Hepatocyte (in vitro differentiated cells): ENCODE measurements around the gene FAM241A. TPM values are rescaled to one million over a fixed set of nuclear protein-coding genes. Genes with fewer than 3 reads are reported as not detected.
A peak's percentile ranks its signal among the peaks of the same experiment; 100 is the strongest.

Experiments used
- DNase-seq: peaks from one replicate; pipeline ENCODE4 v3.0.0-alpha.2; 2016; ENCODE audit warnings: low spot score
- H2AFZ ChIP-seq: fragments of 200-600 bp; sonication (generic); 2 replicates; pipeline ENCODE4 v1.6.0; 2016; ENCODE audit warnings: antibody characterized with exemption, mild to moderate bottlenecking
- H3K27ac ChIP-seq: fragments of 200-600 bp; sonication (generic); 2 replicates; pipeline ENCODE4 v1.5.1; 2016; ENCODE audit warnings: mild to moderate bottlenecking
- H3K27me3 ChIP-seq: fragments of 200-600 bp; sonication (generic); 2 replicates; pipeline ENCODE4 v1.6.1; 2016
- H3K36me3 ChIP-seq: fragments of 200-600 bp; sonication (generic); replicated peaks from 2 replicates; pipeline ENCODE4 v1.5.1; 2016; ENCODE audit warnings: low read depth; ENCODE audit not compliant: insufficient read depth
- H3K4me1 ChIP-seq: fragments of 200-600 bp; sonication (generic); 2 replicates; pipeline ENCODE4 v1.5.1; 2016; ENCODE audit warnings: mild to moderate bottlenecking, moderate library complexity; ENCODE audit not compliant: insufficient read depth
- H3K4me2 ChIP-seq: fragments of 200-600 bp; sonication (generic); 2 replicates; pipeline ENCODE4 v1.6.0; 2016
- H3K4me3 ChIP-seq: fragments of 200-600 bp; sonication (generic); 2 replicates; pipeline ENCODE4 v1.5.1; 2016; ENCODE audit warnings: mild to moderate bottlenecking
- H3K79me2 ChIP-seq: fragments of 200-600 bp; sonication (generic); 2 replicates; pipeline ENCODE4 v1.6.0; 2017; ENCODE audit warnings: mild to moderate bottlenecking
- H3K9me2 ChIP-seq: fragments of 200-600 bp; sonication (generic); replicated peaks from 2 replicates; pipeline ENCODE4 v1.6.0; 2017; ENCODE audit warnings: mild to moderate bottlenecking; ENCODE audit not compliant: insufficient read depth
- H3K9me3 ChIP-seq: fragments of 200-600 bp; sonication (generic); 2 replicates; pipeline ENCODE4 v1.5.1; 2016; ENCODE audit warnings: low read depth, mild to moderate bottlenecking
- H4K20me1 ChIP-seq: fragments of 200-600 bp; sonication (generic); 2 replicates; pipeline ENCODE4 v1.6.0; 2016; ENCODE audit warnings: mild to moderate bottlenecking; ENCODE audit not compliant: insufficient read depth, poor library complexity, severe bottlenecking
- CTCF ChIP-seq: fragments of 200-600 bp; sonication (generic); IDR thresholded peaks from 2 replicates; pipeline ENCODE4 v1.5.1; 2016; ENCODE audit warnings: antibody characterized with exemption, mild to moderate bottlenecking; ENCODE audit not compliant: poor library complexity
- EZH2 ChIP-seq: fragments of 200-600 bp; sonication (generic); IDR thresholded peaks from 2 replicates; pipeline ENCODE4 v1.6.1; 2016; ENCODE audit warnings: antibody characterized with exemption, mild to moderate bottlenecking, borderline replicate concordance
- EZH2phosphoT487 ChIP-seq: fragments of 200-600 bp; sonication (generic); IDR thresholded peaks from one replicate; pipeline ENCODE4 v1.6.1; 2018; ENCODE audit warnings: antibody characterized with exemption, mild to moderate bottlenecking, low read depth, moderate library complexity; ENCODE audit not compliant: unreplicated experiment, severe bottlenecking
- WGBS: methylation state at CpG from one replicate; pipeline ENCODE4 v1.1.6; 2016; ENCODE audit warnings: low lambda C conversion rate; ENCODE audit errors: missing lambda C conversion rate; 5-methylcytosine and 5-hydroxymethylcytosine counted together
- polyA plus RNA-seq: library from polyadenylated mRNA; unstranded; fragments of >200 nt; fragmentation: Nextera tagmentation; extraction: Ambion mirVana; gene quantifications from 2 replicates; pipeline ENCODE4 v1.2.1, GENCODE V29; 2016
- total RNA-seq: library from RNA; depleted of rRNA; stranded (reverse); fragments of >200 nt; gene quantifications from 2 replicates; pipeline ENCODE4 v1.2.3, GENCODE V29; 2014

The FAM241A gene
- total and polyA plus RNA-seq, 2 experiments from 2014 or later, result 2.3 to 3.2 TPM

- Histone ChIP-seq H3K36me3 (no peaks in the 10 kb centered on the region), H3K4me2 (peak overlapping the region; percentile 28), H4K20me1 (no peaks in the 10 kb centered on the region), H3K4me3 (no peak overlapping the region), H3K27ac (peak overlapping the region; percentile 94), H3K9me3 (no peaks in the 10 kb centered on the region), H3K4me1 (peaks cover 29% of the 10 kb centered on the region), H3K27me3 (no peaks in the 10 kb centered on the region), H3K9me2 (no peaks in the 10 kb centered on the region), H3K79me2 (no peaks in the 10 kb centered on the region), H2AFZ (no peak overlapping the region)
- DNase-seq, result no peak
- TF ChIP-seq EZH2 (no peak), CTCF (no peak), EZH2phosphoT487 (no peak)
These were observed 31.4 kb upstream of the FAM241A start for GRCh38 chr4:112113864-112114263.

- Histone ChIP-seq H3K36me3 (no peaks in the 10 kb centered on the region), H3K4me2 (no peak overlapping the region), H3K9me2 (no peaks in the 10 kb centered on the region), H3K27me3 (no peaks in the 10 kb centered on the region), H2AFZ (no peak overlapping the region), H4K20me1 (no peaks in the 10 kb centered on the region), H3K9me3 (no peaks in the 10 kb centered on the region), H3K79me2 (no peaks in the 10 kb centered on the region), H3K4me1 (peaks cover 29% of the 10 kb centered on the region), H3K27ac (peak overlapping the region; percentile 94), H3K4me3 (no peak overlapping the region)
- DNase-seq, result no peak
- no peak for TF ChIP-seq EZH2
- no peak for TF ChIP-seq CTCF
- TF ChIP-seq EZH2phosphoT487, result no peak
These were observed 30.8 kb upstream of the FAM241A start for GRCh38 chr4:112114452-112114851.

- TF ChIP-seq EZH2phosphoT487, result no peak
- no peak for TF ChIP-seq EZH2
- TF ChIP-seq CTCF, result no peak
- no CpG with 5 or more reads among the region's 1 CpG for WGBS
These were observed 26.4 kb upstream of the FAM241A start for GRCh38 chr4:112118742-112119352.

GRCh38 chr4:112119353-112119783, 25.9 kb upstream of the FAM241A start:
- H3K36me3 ChIP-seq, result no peaks in the 10 kb centered on the region
- H3K4me1 ChIP-seq, result peaks cover 6% of the 10 kb centered on the region
- no peaks in the 10 kb centered on the region for H4K20me1 ChIP-seq
- TF ChIP-seq EZH2 (no peak), EZH2phosphoT487 (no peak), CTCF (no peak)
- no peak overlapping the region for H2AFZ ChIP-seq
- H3K4me3 ChIP-seq, result no peak overlapping the region
- no peaks in the 10 kb centered on the region for H3K27me3 ChIP-seq
- H3K79me2 ChIP-seq, result no peaks in the 10 kb centered on the region
- no peak for DNase-seq
- H3K9me2 ChIP-seq, result no peaks in the 10 kb centered on the region
- 97% methylated on average over 3 of the region's 3 CpGs for WGBS
- H3K9me3 ChIP-seq, result no peaks in the 10 kb centered on the region
- no peak overlapping the region for H3K4me2 ChIP-seq
- H3K27ac ChIP-seq, result no peak overlapping the region

More at GRCh38 chr4:112118742-112119352, 26.4 kb upstream of the FAM241A start:
- no peaks in the 10 kb centered on the region for H3K9me3 ChIP-seq
- H3K36me3 ChIP-seq, result no peaks in the 10 kb centered on the region
- H3K79me2 ChIP-seq, result no peaks in the 10 kb centered on the region
- no peak overlapping the region for H3K4me3 ChIP-seq
- H2AFZ ChIP-seq, result no peak overlapping the region
- peaks cover 9% of the 10 kb centered on the region for H3K4me1 ChIP-seq
- DNase-seq, result no peak
- no peak overlapping the region for H3K4me2 ChIP-seq
- no peaks in the 10 kb centered on the region for H3K27me3 ChIP-seq
- H3K9me2 ChIP-seq, result no peaks in the 10 kb centered on the region
- no peak overlapping the region for H3K27ac ChIP-seq
- H4K20me1 ChIP-seq, result no peaks in the 10 kb centered on the region
